HT1080 (cell line): ENCODE measurements around the gene IL17F. TPM values are rescaled to one million over a fixed set of nuclear protein-coding genes. Genes with fewer than 3 reads are reported as not detected.

ENCODE experiments used
- DNase-seq: peaks from one replicate; pipeline ENCODE4 v3.0.0-alpha.2; 2015; ENCODE audit warnings: low read depth
- polyA plus RNA-seq, 2 experiments: library from polyadenylated mRNA; depleted of rRNA; stranded (reverse); fragments of >200 nt; gene quantifications; 2 replicates each; pipeline ENCODE4 v1.2.3, GENCODE V29; 2015
- total RNA-seq: library from RNA; depleted of rRNA; stranded (reverse); fragments of >200 nt; shearing (Covaris generic); gene quantifications from 2 replicates; pipeline ENCODE4 v1.2.3, GENCODE V29; 2014; rRNA removed

Gene IL17F
- total RNA-seq, result not detected in 2 replicates
- polyA plus RNA-seq (2015; cell fraction: cytosol; rRNA removed), result not detected in 2 replicates
- polyA plus RNA-seq (2015; cell fraction: nucleus; rRNA removed), result not detected in 2 replicates

DNA sequence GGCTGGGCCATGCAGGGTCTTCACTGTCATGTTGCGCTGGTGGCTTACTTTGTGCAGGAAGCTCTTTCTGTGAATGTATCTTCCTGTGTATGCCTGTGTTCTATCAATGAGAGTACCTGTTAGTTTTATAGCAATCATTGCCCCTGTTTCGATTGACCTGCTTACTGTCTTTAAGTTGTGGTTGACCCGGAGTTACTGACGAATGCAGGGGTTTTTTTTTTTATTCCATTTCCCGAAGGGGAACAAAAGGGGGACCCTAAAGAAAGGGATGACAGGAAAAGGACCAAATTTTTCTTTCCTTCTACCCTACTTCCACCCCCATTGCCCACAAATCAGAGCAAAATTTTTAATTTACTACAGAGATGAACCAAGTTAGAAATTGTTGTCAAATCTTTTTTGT lies at the start of gene IL17F:
TSS of gene IL17F (minus strand) at position 101 of the 400 bp plus-strand sequence. CDS start at position 30, 71 bp downstream.
- no peak for DNase-seq

DNA sequence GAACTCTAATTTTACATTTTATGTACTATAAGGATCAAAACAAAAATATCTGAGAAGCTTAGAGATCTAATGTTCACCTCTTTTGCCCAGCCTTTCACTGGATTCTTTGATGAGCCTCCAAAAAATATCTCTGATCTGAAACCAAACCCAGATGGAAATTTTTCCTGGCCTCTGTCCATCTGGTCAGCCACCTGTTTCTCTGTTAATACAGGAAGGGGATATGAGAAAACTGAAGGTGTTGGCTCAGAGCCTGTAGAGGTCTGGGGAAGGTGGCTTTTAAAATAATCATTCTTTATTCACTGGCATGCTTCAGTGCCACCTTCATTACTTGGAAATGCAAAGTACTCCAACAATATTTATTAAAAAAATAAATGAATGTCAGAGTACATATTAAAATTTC lies 48.8 kb upstream of the IL17F start:
- DNase-seq, result no peak

DNA sequence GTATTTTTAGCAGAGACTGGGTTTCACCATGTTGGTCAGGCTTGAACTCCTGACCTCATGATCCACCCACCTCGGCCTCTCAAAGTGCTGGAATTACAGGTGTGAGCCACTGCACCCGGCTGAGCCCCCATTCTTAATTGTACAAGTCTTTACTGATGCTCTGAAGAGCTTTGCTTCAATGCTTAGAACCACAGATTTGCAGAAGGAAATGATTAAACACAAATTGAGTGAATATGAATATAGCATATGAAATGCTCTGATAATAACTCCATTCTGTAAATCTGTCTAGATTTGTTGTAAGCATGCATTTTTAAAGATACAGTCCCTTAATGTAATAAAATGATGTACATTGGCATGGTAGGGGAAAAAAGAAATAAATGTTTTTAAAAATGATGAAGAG lies 44.5 kb upstream of the IL17F start:
- DNase-seq, result no peak

DNA sequence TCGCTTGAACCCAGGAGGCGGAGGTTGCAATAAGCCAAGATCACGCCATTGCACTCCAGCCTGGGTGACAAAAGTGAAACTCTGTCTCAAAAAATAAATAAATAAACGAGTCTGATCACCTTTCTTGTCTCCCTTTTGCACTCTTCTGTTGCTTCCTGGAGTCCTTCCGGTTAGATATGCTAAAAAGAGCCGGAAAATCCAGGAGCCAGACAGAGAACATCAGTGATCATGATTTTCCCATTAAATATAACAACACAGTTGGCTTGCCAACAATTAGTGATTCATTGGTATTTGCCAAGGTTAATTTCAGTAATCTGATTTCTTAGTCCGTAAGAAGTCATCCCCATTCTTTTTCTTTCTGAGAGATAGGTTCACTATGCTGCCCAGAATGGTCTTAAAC lies 43.9 kb upstream of the IL17F start:
- DNase-seq, result no peak

DNA sequence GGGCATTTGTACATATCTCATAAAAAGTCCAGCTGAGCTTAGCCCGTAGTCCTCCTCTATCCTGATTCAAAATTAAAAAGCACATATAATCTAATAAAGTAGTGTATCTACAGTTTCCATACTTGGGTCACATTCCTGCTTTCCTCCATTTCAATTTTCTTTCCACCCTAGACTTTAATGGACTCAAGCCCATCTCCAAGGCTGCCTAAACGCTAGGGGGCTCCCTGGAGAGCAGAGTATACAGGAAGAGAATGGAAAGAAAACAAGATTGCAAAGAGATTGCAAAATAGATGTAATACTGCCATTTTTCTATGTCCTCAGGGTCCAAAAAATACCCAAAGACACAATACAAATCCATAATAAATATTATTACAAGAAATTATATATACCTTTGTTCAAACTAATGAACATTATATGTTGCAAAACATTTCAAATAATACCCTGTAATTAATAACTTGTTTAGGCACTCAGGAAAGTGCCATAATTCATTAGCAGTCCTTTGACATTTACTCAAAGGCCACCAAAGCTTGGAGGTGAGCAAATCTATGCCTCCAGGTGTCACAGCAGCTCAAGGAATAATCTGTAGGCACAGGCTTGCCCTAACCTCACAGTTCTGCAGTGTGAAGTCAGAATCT lies 42.6 kb upstream of the IL17F start:
- peak; percentile 72 for DNase-seq

DNA sequence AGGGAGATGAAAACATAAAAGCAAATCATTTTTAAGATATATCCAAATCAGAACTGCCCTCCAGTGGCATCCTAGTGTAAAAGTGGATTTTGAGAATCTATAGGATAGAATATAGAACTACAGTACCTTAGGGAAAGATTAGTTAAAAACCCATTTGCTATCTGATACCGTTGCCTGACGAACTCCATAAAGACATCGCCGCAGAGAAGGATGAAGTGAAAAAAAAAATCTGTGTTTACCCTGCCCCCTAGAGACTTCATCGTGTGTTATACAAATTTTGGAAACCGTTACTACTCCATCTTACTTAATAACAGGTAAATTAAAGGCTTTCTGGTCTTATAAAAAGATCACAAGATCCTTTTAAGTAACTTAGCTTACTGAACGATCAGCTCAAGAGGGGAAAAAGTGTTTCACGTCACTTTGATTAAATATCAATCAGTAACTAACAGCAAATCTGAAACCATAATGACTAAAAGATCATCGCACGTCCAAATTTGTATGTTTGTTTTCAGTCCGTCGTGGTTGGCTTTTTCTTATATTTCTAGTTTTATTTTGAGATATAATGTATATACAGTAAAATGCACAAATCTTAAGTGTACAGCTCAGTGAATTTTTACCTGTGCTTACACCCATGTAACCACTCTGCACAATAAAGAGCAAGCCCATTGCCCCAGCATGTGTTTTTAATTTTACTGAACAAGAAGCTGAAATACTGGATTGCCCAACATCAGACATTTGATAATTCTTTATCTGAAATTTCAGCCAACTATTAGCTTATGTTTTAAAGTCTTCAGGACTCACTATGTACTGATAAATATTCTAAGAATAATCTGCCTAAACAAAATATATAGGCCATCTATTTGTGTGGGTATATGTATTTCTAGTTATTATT lies 41.1 kb upstream of the IL17F start:
- no peak for DNase-seq

DNA sequence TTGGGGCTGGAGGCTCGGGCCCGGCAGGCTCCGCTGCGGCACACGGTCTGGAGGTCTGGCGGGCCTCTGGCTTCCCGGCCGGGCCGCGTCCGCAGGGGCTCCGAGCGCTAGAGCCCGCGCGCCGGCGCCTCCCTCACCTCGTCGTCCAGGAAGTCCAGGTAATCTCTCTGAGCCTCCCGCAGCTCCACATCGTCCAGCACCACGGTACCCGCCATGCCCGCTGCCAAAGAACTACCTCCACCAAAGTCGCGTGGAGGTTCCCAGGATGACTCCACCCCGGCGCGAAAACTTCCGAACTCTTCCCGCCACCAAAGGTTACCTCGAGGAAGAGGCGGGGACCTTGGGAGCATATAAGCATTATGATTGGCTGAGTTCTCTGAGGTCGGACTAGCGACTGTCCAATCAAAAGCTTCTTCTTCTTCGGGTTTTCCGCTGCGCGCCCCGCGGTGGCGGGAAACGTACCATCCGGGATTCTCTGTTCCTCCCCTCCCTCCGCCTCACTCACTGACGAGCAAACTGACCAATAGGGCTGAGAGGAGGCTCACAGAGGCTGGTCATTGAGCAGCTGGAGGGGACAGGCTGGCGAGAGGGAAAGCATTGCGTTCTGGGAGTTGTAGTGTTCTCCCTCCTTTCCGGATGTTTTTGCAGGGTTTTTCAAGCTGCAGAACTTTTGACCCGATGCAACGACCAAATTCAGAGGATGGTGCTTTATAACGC lies 40.3 kb upstream of the IL17F start, which contains the start of gene MCM3:
TSS of gene MCM3 (minus strand) at position 283 of the 717 bp plus-strand sequence. CDS start at position 215, 68 bp downstream.
- peak; percentile 100 for DNase-seq

DNA sequence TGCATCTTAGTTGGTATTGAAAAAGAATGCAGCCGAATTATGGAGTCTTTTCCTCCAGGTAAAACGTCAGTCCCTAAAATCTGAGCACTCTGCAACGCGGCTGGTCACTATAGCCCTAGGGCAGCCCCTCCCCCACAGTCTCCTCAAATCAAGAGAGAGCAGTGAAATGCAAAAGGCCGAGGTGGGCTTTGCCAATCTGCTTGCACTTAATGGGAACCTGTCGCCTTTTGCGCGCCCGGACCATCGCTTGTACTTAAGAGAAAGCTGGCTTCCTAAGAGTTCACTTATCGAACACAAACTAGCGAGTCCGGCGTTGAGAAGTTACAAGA lies 39.8 kb upstream of the IL17F start:
- peak; percentile 51 for DNase-seq

DNA sequence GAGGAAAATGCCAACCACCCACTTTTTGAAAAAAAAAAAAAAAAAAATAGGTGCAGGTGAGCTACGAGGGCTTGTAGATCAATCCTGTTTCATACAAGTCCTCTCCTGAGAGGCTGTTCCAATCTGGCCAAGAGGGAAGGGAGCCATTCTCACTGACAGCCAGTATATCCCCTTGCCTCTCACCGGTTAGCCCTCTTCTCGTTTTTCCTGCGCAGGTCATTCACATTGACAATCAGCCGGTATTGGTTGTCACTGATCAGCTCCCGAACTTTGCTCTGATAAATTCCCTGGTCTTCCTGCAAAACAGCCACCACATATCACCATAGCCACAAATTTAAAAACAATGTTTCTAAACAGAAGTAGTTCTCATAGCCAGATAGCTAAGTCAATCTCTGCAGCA lies 38.8 kb upstream of the IL17F start:
- no peak for DNase-seq

DNA sequence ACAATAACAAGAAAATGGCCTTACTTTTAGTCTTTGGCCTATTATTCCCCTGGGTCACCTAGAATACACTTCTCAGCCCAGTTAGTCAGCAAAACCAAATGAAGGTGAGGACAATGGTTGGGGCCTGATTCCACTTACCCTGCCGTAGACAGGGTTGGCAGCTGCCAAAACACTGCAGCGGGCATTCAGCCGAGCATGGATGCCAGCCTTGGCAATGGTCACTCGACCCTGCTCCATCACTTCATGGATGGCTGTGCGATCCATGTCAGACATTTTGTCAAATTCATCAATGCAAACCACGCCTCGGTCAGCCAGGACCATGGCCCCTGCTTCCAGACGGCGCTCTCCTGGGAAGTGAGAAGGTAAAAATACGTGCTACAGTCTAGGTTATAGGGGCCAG lies 31.8 kb upstream of the IL17F start:
- DNase-seq, result no peak

DNA sequence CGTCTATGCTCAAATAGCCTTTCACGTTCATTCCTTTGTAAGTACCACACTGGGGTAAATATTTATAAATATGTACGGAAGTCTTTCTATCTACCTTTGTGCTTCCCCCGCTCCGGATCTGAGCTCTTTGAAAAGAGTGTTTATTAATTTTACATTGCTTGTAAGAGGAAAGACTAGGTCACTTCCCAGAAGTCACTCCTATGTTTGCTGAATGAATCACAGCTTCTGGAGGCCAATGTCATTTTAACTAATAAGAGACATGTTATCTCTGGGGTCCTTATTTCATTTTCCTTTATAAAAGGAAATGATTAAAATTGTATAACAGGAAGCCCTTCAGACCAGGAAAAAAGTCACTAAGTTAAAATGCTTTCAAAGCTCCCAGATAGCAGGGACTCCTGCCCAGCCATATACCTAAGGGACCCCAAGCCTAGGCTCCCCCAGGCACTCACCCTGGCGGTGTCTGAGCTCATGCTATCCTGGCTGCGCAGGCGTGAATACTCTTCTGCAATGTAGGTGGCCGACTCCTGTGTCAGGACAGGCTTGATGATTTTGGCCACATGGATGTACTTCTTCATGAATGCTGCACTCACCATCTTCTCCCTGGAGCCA lies 27.7 kb upstream of the IL17F start:
- no peak for DNase-seq

DNA sequence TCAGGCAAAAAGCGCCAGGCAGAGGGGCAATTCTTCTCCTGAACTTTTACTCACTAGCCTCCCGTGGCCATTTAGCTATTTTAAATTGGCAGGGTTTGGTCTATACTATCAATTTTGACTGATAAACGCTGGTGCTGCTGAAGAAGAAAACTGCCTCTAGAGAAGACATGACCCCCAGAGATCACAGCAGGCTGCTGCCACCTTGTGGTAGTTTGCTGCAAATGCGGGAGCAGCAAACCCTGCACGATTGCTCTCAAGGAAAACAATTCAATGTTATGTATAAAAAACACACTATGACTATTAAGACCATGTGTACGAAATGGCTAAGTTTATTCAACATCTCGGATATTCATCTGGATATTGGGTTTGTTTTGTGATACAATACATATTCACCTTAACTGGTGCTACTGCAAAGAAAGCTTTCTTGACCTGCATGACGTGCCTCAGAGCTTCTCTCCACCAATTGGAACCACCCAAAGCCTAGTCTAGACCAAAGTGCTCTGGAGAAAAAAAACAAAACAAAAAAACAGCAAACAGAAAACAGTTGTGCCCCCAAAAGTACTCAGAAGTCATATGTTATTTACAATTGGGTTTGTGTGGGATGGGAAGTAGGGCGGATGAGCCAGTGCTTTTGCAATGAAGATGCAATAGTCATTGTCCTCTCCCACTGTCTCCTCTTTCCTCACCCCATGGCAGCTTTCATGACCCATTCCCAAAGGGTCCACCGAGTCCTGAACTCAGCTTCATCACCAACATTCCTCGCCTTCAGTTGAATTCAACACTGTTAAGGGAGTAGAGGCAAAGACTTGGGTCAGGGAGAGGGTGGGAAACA lies 19.6 kb upstream of the IL17F start:
- peak; percentile 66 for DNase-seq

DNA sequence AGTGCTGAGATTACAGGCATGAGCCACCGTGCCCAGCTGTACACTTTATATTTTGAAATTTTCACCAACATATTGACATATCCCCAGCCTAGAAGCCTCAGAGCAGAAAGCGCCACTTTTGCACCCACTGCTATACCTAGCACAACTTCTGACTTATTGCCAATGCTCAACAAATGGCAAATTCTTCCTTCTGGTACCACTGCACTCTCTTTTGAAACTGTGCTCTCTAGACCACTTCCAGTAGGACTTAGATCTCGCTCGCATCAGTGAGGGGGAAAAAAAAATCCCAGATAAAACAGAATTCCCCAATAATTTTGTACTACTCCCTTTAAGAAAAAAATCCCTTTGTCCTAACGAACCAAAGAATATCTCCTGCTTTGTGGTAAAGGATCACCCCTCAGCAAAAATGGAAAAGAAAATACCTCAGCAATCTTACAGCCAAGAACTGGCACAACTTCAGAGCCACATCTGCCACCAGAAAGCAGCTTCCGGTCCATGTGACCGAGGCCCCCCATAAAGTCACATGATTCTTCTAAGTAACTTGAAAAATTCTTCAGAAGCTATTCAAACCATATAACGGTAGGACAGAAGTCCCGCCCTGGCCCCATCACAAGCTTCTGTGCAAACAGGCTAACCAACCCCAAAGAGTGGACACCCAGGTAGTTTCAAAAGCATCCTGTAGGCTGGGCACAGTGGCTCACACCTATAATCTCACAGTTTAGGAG lies 18.5 kb upstream of the IL17F start:
- DNase-seq, result no peak

DNA sequence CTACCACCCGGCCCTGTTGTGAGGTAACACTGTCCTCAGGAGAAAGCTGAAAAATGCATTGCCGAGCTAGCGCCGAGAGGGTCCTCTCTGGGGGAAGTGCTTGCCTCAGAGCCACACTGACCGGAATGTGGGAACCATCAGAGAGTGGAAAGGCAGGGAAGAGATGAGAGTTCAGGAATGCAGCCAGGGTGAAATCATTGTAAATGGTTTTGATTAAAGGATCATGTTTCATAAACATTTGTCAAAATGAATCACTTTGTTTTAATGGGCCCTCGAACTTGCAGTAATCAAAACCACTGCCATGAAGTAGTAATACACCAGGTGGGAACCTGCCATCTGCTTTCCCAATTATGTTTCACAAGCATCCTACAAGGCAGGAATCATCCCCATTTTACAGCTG lies 16.9 kb upstream of the IL17F start:
- no peak for DNase-seq

DNA sequence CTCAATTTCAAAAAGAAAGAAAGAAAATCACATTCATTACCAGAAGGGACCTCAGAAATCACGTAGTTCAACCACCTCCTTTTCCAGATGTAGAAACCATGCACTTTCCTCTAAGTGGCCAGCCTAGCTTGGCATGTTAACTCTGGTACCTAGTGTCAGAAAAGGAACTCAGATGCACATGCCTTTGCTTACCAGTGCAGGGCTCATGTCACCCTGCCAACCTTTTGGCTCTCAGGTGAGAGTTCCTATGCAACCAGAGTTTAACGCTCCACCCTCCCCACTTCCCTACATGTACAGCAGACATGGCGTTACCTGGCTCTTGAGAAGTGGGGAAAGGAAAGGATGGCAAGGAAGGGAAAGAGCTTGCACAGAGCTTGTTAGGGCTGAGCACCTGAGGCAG lies 16.3 kb upstream of the IL17F start:
- DNase-seq, result no peak

DNA sequence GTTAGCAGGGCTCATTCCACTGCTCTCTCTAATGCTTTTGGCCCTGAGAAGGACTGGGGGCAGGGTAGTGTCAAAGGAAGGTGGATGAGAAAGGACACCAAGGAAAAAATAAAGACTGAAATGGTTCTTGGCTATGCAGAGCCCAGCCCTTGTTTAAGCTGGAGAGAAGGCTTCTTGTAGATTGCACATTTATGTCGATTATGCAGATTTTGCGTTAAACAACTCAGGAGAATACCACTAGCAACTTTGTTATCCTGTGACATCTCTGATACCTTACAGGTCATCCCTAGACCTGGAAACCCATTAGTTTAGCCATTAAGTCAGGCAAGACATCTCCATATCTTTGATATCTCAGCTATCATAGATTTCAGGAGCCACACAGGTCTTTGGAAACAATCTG lies 11.1 kb upstream of the IL17F start:
- DNase-seq, result no peak

DNA sequence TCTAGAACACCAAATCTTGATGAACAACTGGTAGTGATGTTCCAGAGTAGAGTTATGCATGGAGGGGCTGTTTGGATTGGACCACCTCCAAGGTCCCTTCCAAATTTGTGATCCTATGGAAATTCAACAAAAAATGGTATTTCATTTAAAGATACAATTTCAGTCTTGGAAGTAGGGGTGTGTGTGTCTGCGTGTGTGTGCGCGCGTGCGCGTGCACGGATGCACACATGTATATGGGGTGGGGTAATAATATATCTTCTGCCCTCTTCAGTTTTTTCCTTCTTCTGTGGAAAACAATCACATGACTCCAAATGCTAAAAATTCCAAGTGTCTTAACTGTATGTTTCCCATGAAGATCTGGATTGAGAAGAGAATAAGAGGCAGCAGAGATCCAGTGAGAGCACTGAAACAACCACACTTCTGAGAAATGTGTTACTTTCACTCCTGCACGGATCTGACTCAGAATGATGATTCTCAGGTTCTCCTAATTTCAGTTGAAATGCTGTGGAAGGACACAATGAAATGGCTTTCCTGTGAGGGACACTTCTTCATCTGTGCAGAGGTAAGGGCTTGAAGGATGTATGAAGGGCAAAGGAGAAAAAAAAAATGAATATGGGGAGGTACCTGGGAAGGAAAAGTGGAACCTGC lies 10.6 kb upstream of the IL17F start:
- no peak for DNase-seq

DNA sequence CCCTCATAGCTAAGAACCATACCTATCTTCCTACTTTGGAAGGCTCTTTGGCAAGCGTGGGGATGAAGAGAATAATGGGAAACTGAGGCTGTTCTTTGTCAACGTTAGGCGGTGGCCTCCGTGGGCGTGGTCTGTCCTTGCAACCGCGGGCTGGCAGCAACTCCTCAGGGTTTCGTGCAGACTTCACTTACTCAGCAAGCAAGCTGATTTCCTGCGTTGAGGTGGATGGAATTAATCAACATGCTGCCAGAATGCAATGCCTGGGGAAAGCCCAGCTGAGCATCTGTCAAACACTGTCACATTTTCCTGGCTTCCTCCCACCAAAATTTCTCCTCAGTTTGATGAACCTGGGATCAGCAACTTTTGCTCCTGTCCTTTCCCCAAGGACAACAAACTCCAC lies 9.2 kb upstream of the IL17F start:
- DNase-seq, result peak; percentile 27

DNA sequence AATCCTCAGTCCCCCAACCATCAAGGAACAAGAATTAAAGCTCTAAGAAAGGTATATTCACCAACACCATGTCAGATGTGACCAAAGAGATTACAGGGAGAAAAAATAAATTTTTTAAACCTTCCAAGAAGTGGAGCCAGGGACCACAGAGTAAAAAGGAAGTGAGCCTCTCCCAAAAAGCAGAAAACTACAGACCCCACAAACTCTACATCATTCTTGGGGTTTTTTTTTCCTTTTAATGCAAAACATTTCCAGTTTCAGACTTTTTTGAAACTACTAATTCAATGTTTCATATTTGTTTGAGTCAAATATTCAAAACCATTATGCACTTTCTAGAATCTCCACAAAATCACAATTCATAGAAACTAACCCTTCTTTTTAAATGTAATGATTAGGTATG lies 6.8 kb upstream of the IL17F start:
- no peak for DNase-seq
